ENCODE data around the gene ZNRF3. TPM values are rescaled to one million over a fixed set of nuclear protein-coding genes. Genes with fewer than 3 reads are reported as not detected.
A peak's percentile ranks its signal among the peaks of the same experiment; 100 is the strongest.

ZNRF3 gene
- polyA plus RNA-seq, 2 donors = 1.6 to 2.8 TPM

GRCh38 chr22:29056472-29056871 lies 173.1 kb downstream of the ZNRF3 start:
- Histone ChIP-seq H3K27me3 (ENCODE audit: control insufficient read depth in 1 of 2, insufficient read depth in 2 of 2, low read length in 2 of 2) (no peaks in the 10 kb centered on the region), H3K27ac (ENCODE audit: low read depth in 2 of 2, low read length in 1 of 2) (no peak overlapping the region), H3K36me3 (ENCODE audit: control insufficient read depth in 2 of 2, insufficient read depth in 2 of 2, low read length in 1 of 2) (no peaks in the 10 kb centered on the region), H3K9me3 (ENCODE audit: control insufficient read depth in 2 of 2, insufficient read depth in 1 of 2, low read depth in 1 of 2, low read length in 1 of 2) (no peaks in the 10 kb centered on the region), H3K4me1 (ENCODE audit: control insufficient read depth in 2 of 2, insufficient read depth in 2 of 2, low read length in 1 of 2) (no peaks in the 10 kb centered on the region), H3K4me3 (ENCODE audit: low read depth in 1 of 2, low read length in 2 of 2) (no peak overlapping the region)
- WGBS, 2 donors = 93 to 94% methylated on average over 3 of the region's 3 CpGs

DNA sequence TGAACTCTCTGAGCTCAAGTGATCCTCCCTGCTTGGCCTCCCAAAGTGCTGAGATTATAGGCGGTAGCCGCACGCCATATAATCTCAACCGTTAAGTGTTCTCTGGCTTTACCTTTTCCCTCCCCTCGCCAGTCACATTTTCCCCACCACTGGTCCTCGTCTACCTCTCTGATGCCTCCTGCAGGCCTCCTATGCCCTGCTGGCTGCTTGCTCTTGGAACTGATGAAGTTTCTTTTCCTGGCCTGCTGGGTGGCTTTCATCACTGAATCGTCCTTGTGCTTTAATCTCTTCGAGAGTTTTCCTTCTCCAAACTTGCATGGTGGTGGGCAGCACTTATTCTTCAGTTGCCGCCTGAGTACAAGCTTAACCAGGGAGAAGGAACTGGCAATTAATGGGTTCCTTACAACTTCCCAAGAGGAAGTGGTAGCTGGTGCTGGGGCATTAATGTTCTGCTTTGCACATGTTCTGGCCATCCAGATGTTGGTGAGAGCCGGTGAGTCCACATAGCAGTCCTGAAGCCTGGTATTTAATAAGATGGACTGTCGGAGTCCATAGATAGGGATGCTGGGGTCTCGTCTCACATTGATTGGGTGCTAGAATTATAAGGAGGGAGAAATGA lies 177.0 kb downstream of the ZNRF3 start:
- no peak overlapping the region for H3K27ac ChIP-seq (ENCODE audit: low read depth in 2 of 2, low read length in 1 of 2)
- no peaks in the 10 kb centered on the region for H3K27me3 ChIP-seq (ENCODE audit: control insufficient read depth in 1 of 2, insufficient read depth in 2 of 2, low read length in 2 of 2)
- no peaks in the 10 kb centered on the region for H3K9me3 ChIP-seq (ENCODE audit: control insufficient read depth in 2 of 2, insufficient read depth in 1 of 2, low read depth in 1 of 2, low read length in 1 of 2)
- H3K4me3 ChIP-seq (ENCODE audit: low read depth in 1 of 2, low read length in 2 of 2) = no peak overlapping the region
- H3K4me1 ChIP-seq (ENCODE audit: control insufficient read depth in 2 of 2, insufficient read depth in 2 of 2, low read length in 1 of 2) = no peaks in the 10 kb centered on the region
- no peaks in the 10 kb centered on the region for H3K36me3 ChIP-seq (ENCODE audit: control insufficient read depth in 2 of 2, insufficient read depth in 2 of 2, low read length in 1 of 2)
- 80 to 84% methylated on average over 12 of the region's 12 CpGs for WGBS, 2 donors

DNA sequence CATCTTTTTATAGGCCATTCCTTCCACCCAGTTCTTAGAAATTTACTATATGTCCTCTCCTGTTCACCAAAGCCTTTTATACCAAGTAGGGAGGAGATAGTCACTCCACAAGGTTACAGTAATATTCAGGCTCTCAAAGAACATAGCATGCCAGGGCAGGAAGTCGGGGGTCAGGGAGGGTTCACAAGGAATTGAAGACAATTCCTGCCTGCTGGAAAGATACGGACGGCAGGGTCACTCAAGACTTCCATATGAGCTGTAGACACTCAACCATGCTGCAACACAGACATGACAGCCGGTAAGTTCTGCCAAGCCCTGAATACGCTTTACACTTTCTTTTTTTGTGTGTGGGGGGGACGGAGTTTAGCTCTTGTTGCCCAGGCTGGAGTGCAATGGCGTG lies 177.6 kb downstream of the ZNRF3 start:
- 57 to 70% methylated on average over 7 of the region's 7 CpGs for WGBS, 2 donors
- no peaks in the 10 kb centered on the region for H3K36me3 ChIP-seq (ENCODE audit: control insufficient read depth in 2 of 2, insufficient read depth in 2 of 2, low read length in 1 of 2)
- H3K27me3 ChIP-seq (ENCODE audit: control insufficient read depth in 1 of 2, insufficient read depth in 2 of 2, low read length in 2 of 2) = no peaks in the 10 kb centered on the region
- no peaks in the 10 kb centered on the region for H3K9me3 ChIP-seq (ENCODE audit: control insufficient read depth in 2 of 2, insufficient read depth in 1 of 2, low read depth in 1 of 2, low read length in 1 of 2)
- no peaks in the 10 kb centered on the region for H3K4me1 ChIP-seq (ENCODE audit: control insufficient read depth in 2 of 2, insufficient read depth in 2 of 2, low read length in 1 of 2)
- no peak overlapping the region for H3K4me3 ChIP-seq (ENCODE audit: low read depth in 1 of 2, low read length in 2 of 2)
- H3K27ac ChIP-seq (ENCODE audit: low read depth in 2 of 2, low read length in 1 of 2) = no peak overlapping the region

DNA sequence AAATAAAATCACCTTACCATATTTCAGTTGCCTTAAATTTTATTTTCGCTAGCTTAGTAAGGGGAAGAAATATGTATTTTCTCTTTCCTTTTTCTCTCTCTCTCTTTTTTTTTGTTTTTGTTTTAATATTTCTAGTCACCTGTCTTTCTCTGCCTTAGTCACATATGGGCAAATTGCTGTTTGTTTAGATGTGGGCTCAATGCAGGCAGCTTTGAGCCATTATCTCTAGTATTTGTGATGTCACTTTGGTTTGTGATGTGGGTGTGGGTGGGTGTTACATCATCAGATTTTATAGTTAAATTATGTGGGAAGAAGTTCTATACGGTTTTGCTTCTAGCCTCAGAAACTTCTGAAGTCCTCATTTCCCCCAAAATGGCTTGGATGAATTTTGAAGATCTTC lies 178.4 kb downstream of the ZNRF3 start, which contains the start of gene C22orf31:
Gene C22orf31 (minus strand): TSS at position 59 of the 400 bp plus-strand sequence. CDS start 39 bp downstream, at position 20.
- Histone ChIP-seq H3K27ac (ENCODE audit: low read depth in 2 of 2, low read length in 1 of 2) (no peak within 1 kb of the TSS), H3K4me3 (ENCODE audit: low read depth in 1 of 2, low read length in 2 of 2) (no peak within 1 kb of the TSS), H3K9me3 (ENCODE audit: control insufficient read depth in 2 of 2, insufficient read depth in 1 of 2, low read depth in 1 of 2, low read length in 1 of 2) (no peaks in the 10 kb centered on the region), H3K4me1 (ENCODE audit: control insufficient read depth in 2 of 2, insufficient read depth in 2 of 2, low read length in 1 of 2) (no peaks in the 10 kb centered on the region), H3K27me3 (ENCODE audit: control insufficient read depth in 1 of 2, insufficient read depth in 2 of 2, low read length in 2 of 2) (no peaks in the 10 kb centered on the region), H3K36me3 (ENCODE audit: control insufficient read depth in 2 of 2, insufficient read depth in 2 of 2, low read length in 1 of 2) (no peaks in the 10 kb centered on the region)
- WGBS, 2 donors = 64% methylated on average over 2 of the region's 2 CpGs

DNA sequence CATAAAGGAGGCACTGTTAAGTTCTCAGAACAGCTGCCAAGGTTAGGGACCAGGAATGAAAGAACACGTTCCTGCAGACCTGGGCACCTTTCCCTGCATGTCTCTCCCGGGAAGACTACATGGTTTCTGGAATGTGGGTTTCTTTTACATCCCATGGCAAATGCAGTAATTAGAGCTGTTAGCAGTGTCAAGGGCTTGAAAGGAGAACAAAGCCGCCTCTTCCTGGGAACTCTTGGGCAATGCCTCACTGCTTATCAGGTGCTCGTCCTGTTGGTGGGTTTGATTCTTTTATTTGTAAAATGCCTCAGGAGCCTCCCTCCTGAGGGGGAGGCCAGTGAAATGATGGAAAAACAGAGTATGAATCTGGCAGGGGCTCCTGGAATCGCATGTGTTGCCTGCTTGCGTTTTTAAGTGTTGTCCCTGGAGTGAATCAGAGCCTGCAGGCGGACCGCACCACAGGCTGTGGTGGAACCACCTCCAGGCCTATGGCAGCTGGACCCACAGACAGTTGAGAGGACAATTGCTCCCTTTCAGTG lies 179.0 kb downstream of the ZNRF3 start:
- no peaks in the 10 kb centered on the region for H3K36me3 ChIP-seq (ENCODE audit: control insufficient read depth in 2 of 2, insufficient read depth in 2 of 2, low read length in 1 of 2)
- H3K4me3 ChIP-seq (ENCODE audit: low read depth in 1 of 2, low read length in 2 of 2) = no peak overlapping the region
- 48 to 61% methylated on average over 8 of the region's 8 CpGs for WGBS, 2 donors
- H3K27me3 ChIP-seq (ENCODE audit: control insufficient read depth in 1 of 2, insufficient read depth in 2 of 2, low read length in 2 of 2) = no peaks in the 10 kb centered on the region
- H3K9me3 ChIP-seq (ENCODE audit: control insufficient read depth in 2 of 2, insufficient read depth in 1 of 2, low read depth in 1 of 2, low read length in 1 of 2) = no peaks in the 10 kb centered on the region
- H3K27ac ChIP-seq (ENCODE audit: low read depth in 2 of 2, low read length in 1 of 2) = no peak overlapping the region
- no peaks in the 10 kb centered on the region for H3K4me1 ChIP-seq (ENCODE audit: control insufficient read depth in 2 of 2, insufficient read depth in 2 of 2, low read length in 1 of 2)

DNA sequence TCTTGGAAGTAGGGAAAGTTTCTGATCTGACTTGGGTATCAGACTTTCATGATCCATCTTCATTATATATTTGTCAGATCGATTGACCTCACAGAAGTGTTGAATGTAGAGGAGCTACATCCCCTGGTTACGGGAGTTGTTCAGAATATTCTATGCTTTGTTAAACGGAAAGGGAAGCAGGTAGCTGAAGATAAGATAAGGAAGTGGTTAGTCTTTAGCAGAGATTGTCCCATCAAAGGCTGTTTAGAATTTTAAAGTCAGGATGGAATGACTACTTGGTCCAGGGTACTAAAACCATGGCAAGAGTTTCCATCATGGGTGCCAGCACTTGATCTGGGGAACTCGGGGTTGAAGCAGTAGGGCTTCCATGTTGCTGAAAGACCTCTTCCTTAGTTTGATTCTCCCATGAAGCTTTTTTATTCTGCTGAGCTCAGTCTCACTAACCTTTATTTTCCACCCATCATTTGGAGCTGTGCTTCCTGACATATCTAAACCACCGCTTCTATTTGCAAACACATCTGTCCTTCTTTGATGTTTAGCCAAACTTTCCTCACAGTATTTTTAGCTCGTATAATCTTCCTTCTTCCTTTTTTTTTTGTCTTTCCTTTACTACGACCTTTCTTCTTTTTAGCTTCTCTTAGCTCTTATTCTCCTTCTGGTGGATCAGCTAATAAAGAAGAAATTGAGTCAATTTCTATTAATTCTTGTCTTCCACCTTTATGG lies 182.3 kb downstream of the ZNRF3 start:
- no peaks in the 10 kb centered on the region for H3K27me3 ChIP-seq (ENCODE audit: control insufficient read depth in 1 of 2, insufficient read depth in 2 of 2, low read length in 2 of 2)
- no peak overlapping the region for H3K4me3 ChIP-seq (ENCODE audit: low read depth in 1 of 2, low read length in 2 of 2)
- H3K9me3 ChIP-seq (ENCODE audit: control insufficient read depth in 2 of 2, insufficient read depth in 1 of 2, low read depth in 1 of 2, low read length in 1 of 2) = no peaks in the 10 kb centered on the region
- no peak overlapping the region for H3K27ac ChIP-seq (ENCODE audit: low read depth in 2 of 2, low read length in 1 of 2)
- 29 to 31% methylated on average over 7 of the region's 7 CpGs for WGBS, 2 donors
- H3K4me1 ChIP-seq (ENCODE audit: control insufficient read depth in 2 of 2, insufficient read depth in 2 of 2, low read length in 1 of 2) = no peaks in the 10 kb centered on the region
- H3K36me3 ChIP-seq (ENCODE audit: control insufficient read depth in 2 of 2, insufficient read depth in 2 of 2, low read length in 1 of 2) = no peaks in the 10 kb centered on the region

DNA sequence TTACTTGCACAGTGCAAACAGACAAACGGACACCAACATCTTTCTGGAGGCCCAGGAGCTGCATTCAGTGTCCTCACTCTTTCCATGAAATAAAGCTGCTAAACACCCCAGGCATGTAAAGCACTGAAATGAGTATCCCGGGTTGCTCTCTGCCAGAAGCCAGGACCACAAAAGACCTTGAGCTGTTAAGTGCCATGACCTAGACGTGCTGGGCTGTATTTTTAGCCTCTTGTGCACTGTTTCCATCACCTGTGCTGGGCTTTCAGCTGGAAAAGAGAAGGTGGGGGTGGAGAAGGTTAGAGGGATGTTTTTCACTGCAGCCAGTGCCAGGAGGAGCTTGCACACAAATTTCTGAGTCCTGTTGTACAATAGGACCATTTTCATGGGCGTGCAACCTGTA lies 186.1 kb downstream of the ZNRF3 start:
- H3K36me3 ChIP-seq (ENCODE audit: control insufficient read depth in 2 of 2, insufficient read depth in 2 of 2, low read length in 1 of 2) = no peaks in the 10 kb centered on the region
- H3K27ac ChIP-seq (ENCODE audit: low read depth in 2 of 2, low read length in 1 of 2) = no peak overlapping the region
- peaks cover 2 to 9% of the 10 kb centered on the region in 2 donors for H3K4me1 ChIP-seq (ENCODE audit: control insufficient read depth in 2 of 2, insufficient read depth in 2 of 2, low read length in 1 of 2)
- H3K9me3 ChIP-seq (ENCODE audit: control insufficient read depth in 2 of 2, insufficient read depth in 1 of 2, low read depth in 1 of 2, low read length in 1 of 2) = no peaks in the 10 kb centered on the region
- H3K4me3 ChIP-seq (ENCODE audit: low read depth in 1 of 2, low read length in 2 of 2) = no peak overlapping the region
- H3K27me3 ChIP-seq (ENCODE audit: control insufficient read depth in 1 of 2, insufficient read depth in 2 of 2, low read length in 2 of 2) = no peaks in the 10 kb centered on the region
- 78 to 87% methylated on average over 4 of the region's 4 CpGs for WGBS, 2 donors

DNA sequence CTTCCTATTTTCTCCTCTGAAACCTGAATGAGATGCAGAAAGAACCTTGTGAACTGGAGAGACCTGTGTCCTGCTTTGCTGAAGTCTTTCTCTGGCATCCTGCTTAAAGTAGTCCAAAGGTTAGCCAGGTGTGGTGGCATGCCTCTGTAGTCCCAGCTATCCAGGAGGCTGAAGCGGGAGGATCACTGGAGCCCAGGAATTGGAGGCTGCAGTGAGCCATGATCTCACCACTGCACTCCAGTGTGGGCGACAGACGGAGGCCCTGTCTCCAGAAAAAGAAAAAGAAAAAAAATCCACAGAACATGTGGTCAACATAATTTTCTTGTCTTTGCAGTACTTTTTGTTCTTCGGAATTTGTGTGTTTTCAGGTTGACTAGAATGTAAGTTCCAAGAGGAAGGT lies 187.1 kb downstream of the ZNRF3 start:
- peak overlapping the region; percentile 86 to 90 for H3K27ac ChIP-seq (ENCODE audit: low read depth in 2 of 2, low read length in 1 of 2)
- 93 to 95% methylated on average over 4 of the region's 4 CpGs for WGBS, 2 donors
- peaks cover 2 to 9% of the 10 kb centered on the region in 2 donors for H3K4me1 ChIP-seq (ENCODE audit: control insufficient read depth in 2 of 2, insufficient read depth in 2 of 2, low read length in 1 of 2)
- no peaks in the 10 kb centered on the region for H3K36me3 ChIP-seq (ENCODE audit: control insufficient read depth in 2 of 2, insufficient read depth in 2 of 2, low read length in 1 of 2)
- H3K9me3 ChIP-seq (ENCODE audit: control insufficient read depth in 2 of 2, insufficient read depth in 1 of 2, low read depth in 1 of 2, low read length in 1 of 2) = no peaks in the 10 kb centered on the region
- H3K4me3 ChIP-seq (ENCODE audit: low read depth in 1 of 2, low read length in 2 of 2) = no peak overlapping the region
- H3K27me3 ChIP-seq (ENCODE audit: control insufficient read depth in 1 of 2, insufficient read depth in 2 of 2, low read length in 2 of 2) = no peaks in the 10 kb centered on the region

DNA sequence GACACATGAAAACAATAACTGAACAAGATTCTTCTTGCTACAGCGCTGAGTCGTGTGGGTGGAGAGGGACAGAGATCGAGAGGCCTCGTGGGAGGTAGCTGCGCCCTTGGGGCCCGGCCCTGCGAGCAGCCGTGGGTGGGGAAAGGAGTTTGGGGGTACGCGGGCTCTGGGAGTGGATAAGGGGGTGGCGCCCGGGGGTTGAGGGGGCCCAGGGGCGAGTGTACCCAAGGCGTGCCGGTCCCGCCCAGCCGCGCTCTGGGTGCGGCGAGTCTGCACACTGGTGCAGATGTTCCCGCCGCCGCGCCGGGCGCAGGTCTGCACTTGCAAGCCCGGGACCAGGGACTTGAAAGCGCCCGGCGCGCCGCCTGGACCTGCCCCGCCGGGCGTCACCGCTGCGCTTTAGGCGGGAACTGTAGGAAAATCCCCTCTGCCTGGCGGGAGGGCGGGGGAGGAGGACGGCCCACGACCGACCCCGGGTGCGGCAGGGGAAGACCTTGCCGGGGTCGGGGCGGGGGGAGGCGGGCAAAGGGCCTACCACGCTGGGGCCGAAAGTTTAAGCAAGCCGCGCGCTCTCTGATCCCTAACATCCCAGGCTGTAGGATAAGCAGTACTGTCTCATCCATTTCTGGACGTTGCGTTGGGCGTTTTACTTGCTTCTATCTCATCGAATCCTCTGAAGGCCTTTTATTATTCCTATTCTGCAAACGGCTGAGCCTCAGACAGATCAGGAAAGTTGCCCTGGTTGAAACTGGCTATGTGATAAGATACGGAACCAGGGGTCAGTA lies 188.1 kb downstream of the ZNRF3 start:
- 2 to 5% methylated on average over 52 to 60 of the region's 60 CpGs for WGBS, 2 donors
- Histone ChIP-seq H3K27me3 (ENCODE audit: control insufficient read depth in 1 of 2, insufficient read depth in 2 of 2, low read length in 2 of 2) (no peaks in the 10 kb centered on the region), H3K4me3 (ENCODE audit: low read depth in 1 of 2, low read length in 2 of 2) (peak overlapping the region in 1 of 2 donors; percentile 35), H3K9me3 (ENCODE audit: control insufficient read depth in 2 of 2, insufficient read depth in 1 of 2, low read depth in 1 of 2, low read length in 1 of 2) (no peaks in the 10 kb centered on the region), H3K36me3 (ENCODE audit: control insufficient read depth in 2 of 2, insufficient read depth in 2 of 2, low read length in 1 of 2) (no peaks in the 10 kb centered on the region), H3K27ac (ENCODE audit: low read depth in 2 of 2, low read length in 1 of 2) (peak overlapping the region; percentile 86 to 90), H3K4me1 (ENCODE audit: control insufficient read depth in 2 of 2, insufficient read depth in 2 of 2, low read length in 1 of 2) (peaks cover 2 to 9% of the 10 kb centered on the region in 2 donors)

Data from esophagus (tissue), 2 donors.